Astrocyte (in vitro differentiated cells and primary cell): Measurements from ENCODE around the gene MLF2. TPM values are rescaled to one million over a fixed set of nuclear protein-coding genes. Genes with fewer than 3 reads are reported as not detected.

ENCODE experiments used
- DNase-seq: peaks from one replicate; pipeline ENCODE4 v3.0.0-alpha.2; 2010; ENCODE audit warnings: low read depth
- FAIRE-seq: peaks from 2 replicates; lab custom pipeline; 2011; peaks lifted over from hg19 to GRCh38; lab: Jason Lieb, UNC
- H2AFZ ChIP-seq: 2 replicates; pipeline ENCODE4 v1.6.0; 2012; ENCODE audit warnings: low read depth, low read length, inconsistent platforms
- H3K27ac ChIP-seq: 2 replicates; pipeline ENCODE4 v1.5.1; 2011; ENCODE audit warnings: low read depth, low read length, inconsistent platforms
- H3K27me3 ChIP-seq: 2 replicates; pipeline ENCODE4 v1.6.0; 2011; ENCODE audit warnings: low read length, inconsistent platforms; ENCODE audit not compliant: insufficient read depth
- H3K36me3 ChIP-seq: 2 replicates; pipeline ENCODE4 v1.5.1; 2011; ENCODE audit warnings: low read length, inconsistent platforms; ENCODE audit not compliant: insufficient read depth
- H3K4me1 ChIP-seq: 2 replicates; pipeline ENCODE4 v1.5.1; 2011; ENCODE audit warnings: low read length, inconsistent platforms; ENCODE audit not compliant: insufficient read depth
- H3K4me2 ChIP-seq: 2 replicates; pipeline ENCODE4 v1.6.0; 2012; ENCODE audit warnings: low read length, inconsistent platforms
- H3K4me3 ChIP-seq: 2 replicates; pipeline ENCODE4 v1.5.1; 2011; ENCODE audit warnings: low read depth, mild to moderate bottlenecking, low read length, inconsistent platforms; ENCODE audit not compliant: insufficient read depth
- H3K79me2 ChIP-seq: 2 replicates; pipeline ENCODE4 v1.6.0; 2012; ENCODE audit warnings: mild to moderate bottlenecking, low read length, inconsistent platforms; ENCODE audit not compliant: insufficient read depth
- H3K9ac ChIP-seq: 2 replicates; pipeline ENCODE4 v1.6.0; 2012; ENCODE audit warnings: mild to moderate bottlenecking, low read length, inconsistent platforms
- H3K9me3 ChIP-seq: 2 replicates; pipeline ENCODE4 v1.5.1; 2012; ENCODE audit warnings: low read depth, mild to moderate bottlenecking, low read length, inconsistent platforms; ENCODE audit not compliant: insufficient read depth
- H4K20me1 ChIP-seq: 2 replicates; pipeline ENCODE4 v1.6.0; 2012; ENCODE audit warnings: low read length, inconsistent platforms; ENCODE audit not compliant: insufficient read depth
- H3K27ac Mint-ChIP-seq: one replicate; pipeline ENCODE4 v1.8.0; 2021; ENCODE audit warnings: mild to moderate bottlenecking, mixed read lengths; ENCODE audit not compliant: unreplicated experiment
- H3K27me3 Mint-ChIP-seq: one replicate; pipeline ENCODE4 v1.8.0; 2021; ENCODE audit warnings: low read depth, mixed read lengths; ENCODE audit not compliant: unreplicated experiment
- H3K36me3 Mint-ChIP-seq: one replicate; pipeline ENCODE4 v1.8.0; 2021; ENCODE audit warnings: low read depth, mixed read lengths; ENCODE audit not compliant: unreplicated experiment
- H3K4me1 Mint-ChIP-seq: one replicate; pipeline ENCODE4 v1.8.0; 2021; ENCODE audit warnings: low read depth, mixed read lengths; ENCODE audit not compliant: unreplicated experiment
- H3K4me3 Mint-ChIP-seq: one replicate; pipeline ENCODE4 v1.8.0; 2021; ENCODE audit warnings: mild to moderate bottlenecking, moderate library complexity, mixed read lengths; ENCODE audit not compliant: unreplicated experiment
- H3K9me3 Mint-ChIP-seq: one replicate; pipeline ENCODE4 v1.8.0; 2021; ENCODE audit warnings: mild to moderate bottlenecking, mixed read lengths; ENCODE audit not compliant: unreplicated experiment
- EZH2 ChIP-seq: IDR thresholded peaks from 2 replicates; pipeline ENCODE4 v1.6.1; 2012; ENCODE audit warnings: mild to moderate bottlenecking, low read length, inconsistent platforms; ENCODE audit not compliant: insufficient read depth
- total RNA-seq: library from RNA; stranded (reverse); gene quantifications from 2 replicates; pipeline ENCODE4 v1.2.1, GENCODE V29; 2021
- TF ChIP-seq, protein P1 (sequence below): IDR thresholded peaks from 2 replicates; pipeline ENCODE4 v1.5.1; 2011; ENCODE audit warnings: low read depth, mild to moderate bottlenecking, inconsistent platforms, low read length, moderate library complexity; ENCODE audit not compliant: insufficient read depth

MLF2 gene
- total RNA-seq, 1 donor from 2014 or later: 316 TPM

- Mint-ChIP-seq H3K4me3 (peak within 1 kb of the TSS; percentile 46), H3K4me1 (peaks cover 15% of the 10 kb centered on the region), H3K9me3 (no peaks in the 10 kb centered on the region), H3K36me3 (peaks cover 33% of the 10 kb centered on the region), H3K27ac (no peak within 1 kb of the TSS), H3K27me3 (peaks cover 28% of the 10 kb centered on the region)
- Histone ChIP-seq H3K9ac (no peak within 1 kb of the TSS), H3K9me3 (no peaks in the 10 kb centered on the region), H4K20me1 (peaks cover 48% of the 10 kb centered on the region), H2AFZ (no peak within 1 kb of the TSS), H3K27me3 (no peaks in the 10 kb centered on the region), H3K4me2 (peak within 1 kb of the TSS; percentile 30), H3K79me2 (peaks cover 26% of the 10 kb centered on the region), H3K4me1 (peaks cover 24% of the 10 kb centered on the region), H3K27ac (no peak within 1 kb of the TSS), H3K4me3 (no peak within 1 kb of the TSS), H3K36me3 (peaks cover 20% of the 10 kb centered on the region)
- FAIRE-seq (no peak), DNase-seq (no peak)
- no peak for TF ChIP-seq EZH2
- TF ChIP-seq, protein P1, sequence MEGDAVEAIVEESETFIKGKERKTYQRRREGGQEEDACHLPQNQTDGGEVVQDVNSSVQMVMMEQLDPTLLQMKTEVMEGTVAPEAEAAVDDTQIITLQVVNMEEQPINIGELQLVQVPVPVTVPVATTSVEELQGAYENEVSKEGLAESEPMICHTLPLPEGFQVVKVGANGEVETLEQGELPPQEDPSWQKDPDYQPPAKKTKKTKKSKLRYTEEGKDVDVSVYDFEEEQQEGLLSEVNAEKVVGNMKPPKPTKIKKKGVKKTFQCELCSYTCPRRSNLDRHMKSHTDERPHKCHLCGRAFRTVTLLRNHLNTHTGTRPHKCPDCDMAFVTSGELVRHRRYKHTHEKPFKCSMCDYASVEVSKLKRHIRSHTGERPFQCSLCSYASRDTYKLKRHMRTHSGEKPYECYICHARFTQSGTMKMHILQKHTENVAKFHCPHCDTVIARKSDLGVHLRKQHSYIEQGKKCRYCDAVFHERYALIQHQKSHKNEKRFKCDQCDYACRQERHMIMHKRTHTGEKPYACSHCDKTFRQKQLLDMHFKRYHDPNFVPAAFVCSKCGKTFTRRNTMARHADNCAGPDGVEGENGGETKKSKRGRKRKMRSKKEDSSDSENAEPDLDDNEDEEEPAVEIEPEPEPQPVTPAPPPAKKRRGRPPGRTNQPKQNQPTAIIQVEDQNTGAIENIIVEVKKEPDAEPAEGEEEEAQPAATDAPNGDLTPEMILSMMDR: no peak
Measured at GRCh38 chr12:6772331-6772695, 19.4 kb upstream of the MLF2 start, which contains the start of gene LAG3. Gene LAG3 (plus strand): TSS chr12:6772520. CDS start chr12:6772853, 333 bp downstream.

DNA sequence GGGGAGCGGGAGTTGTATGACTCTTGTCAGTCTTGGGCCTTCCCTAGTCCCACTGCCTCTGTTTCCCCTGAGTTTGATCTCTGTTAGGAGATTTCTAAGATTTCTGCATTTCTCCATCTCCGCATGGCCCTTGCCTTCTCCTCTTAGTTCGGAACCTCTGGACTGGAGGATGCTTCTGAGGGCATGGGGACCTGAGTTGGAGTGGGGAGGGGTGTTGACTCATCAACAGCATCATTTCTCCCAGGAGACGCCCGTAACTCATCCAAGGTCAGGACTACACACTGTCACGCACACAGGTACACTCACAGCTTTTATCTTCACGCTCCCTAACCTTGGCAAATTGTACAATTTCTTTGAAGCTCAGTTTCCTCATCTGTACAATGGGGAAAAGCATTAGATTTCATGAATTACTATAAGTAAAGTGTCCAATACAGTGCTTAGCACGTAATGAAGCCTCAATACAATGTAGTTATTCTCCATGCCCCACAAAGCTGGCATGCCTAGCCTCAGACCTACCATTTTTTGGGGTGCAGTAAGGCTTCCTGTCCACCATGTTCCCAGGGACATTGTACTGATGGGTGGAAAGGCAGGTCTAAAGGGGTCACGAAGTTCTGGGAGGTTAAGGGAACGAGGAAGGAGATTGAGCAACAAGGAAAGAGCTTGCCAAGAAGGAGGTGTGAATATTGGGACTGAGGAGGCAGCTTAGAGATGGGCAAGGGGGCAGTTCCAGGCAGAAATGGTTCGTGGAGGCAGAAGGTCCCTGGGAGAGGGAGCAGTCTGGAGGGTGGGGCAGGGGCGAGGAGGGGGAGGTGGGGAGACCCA is 18.8 kb upstream of the MLF2 start:
- Histone ChIP-seq H3K9ac (no peak overlapping the region), H3K4me1 (peaks cover 24% of the 10 kb centered on the region), H3K36me3 (peaks cover 20% of the 10 kb centered on the region), H3K79me2 (peaks cover 32% of the 10 kb centered on the region), H3K27me3 (no peaks in the 10 kb centered on the region), H4K20me1 (peaks cover 53% of the 10 kb centered on the region), H3K9me3 (no peaks in the 10 kb centered on the region), H3K4me3 (no peak overlapping the region), H3K4me2 (no peak overlapping the region), H2AFZ (no peak overlapping the region), H3K27ac (no peak overlapping the region)
- Mint-ChIP-seq H3K4me3 (peak overlapping the region; percentile 46), H3K36me3 (peaks cover 33% of the 10 kb centered on the region), H3K27ac (no peak overlapping the region), H3K27me3 (peaks cover 27% of the 10 kb centered on the region), H3K4me1 (peaks cover 15% of the 10 kb centered on the region), H3K9me3 (no peaks in the 10 kb centered on the region)
- DNase-seq (no peak), FAIRE-seq (no peak)
- no peak for TF ChIP-seq EZH2
- TF ChIP-seq, protein P1: no peak

- Histone ChIP-seq H3K36me3 (peaks cover 20% of the 10 kb centered on the region), H3K27me3 (no peaks in the 10 kb centered on the region), H2AFZ (no peak overlapping the region), H3K4me3 (no peak overlapping the region), H3K4me2 (no peak overlapping the region), H3K9me3 (no peaks in the 10 kb centered on the region), H4K20me1 (peaks cover 53% of the 10 kb centered on the region), H3K79me2 (peaks cover 33% of the 10 kb centered on the region), H3K9ac (no peak overlapping the region), H3K4me1 (peaks cover 24% of the 10 kb centered on the region), H3K27ac (no peak overlapping the region)
- DNase-seq (no peak), FAIRE-seq (no peak)
- H3K9me3 Mint-ChIP-seq: no peaks in the 10 kb centered on the region
- H3K4me3 Mint-ChIP-seq: no peak overlapping the region
- peaks cover 30% of the 10 kb centered on the region for H3K36me3 Mint-ChIP-seq
- H3K4me1 Mint-ChIP-seq: peaks cover 15% of the 10 kb centered on the region
- H3K27me3 Mint-ChIP-seq: peaks cover 21% of the 10 kb centered on the region
- TF ChIP-seq, protein P1: no peak
- no peak for TF ChIP-seq EZH2
- peak overlapping the region; percentile 58 for H3K27ac Mint-ChIP-seq
Measured at GRCh38 chr12:6771091-6771495, 18.2 kb upstream of the MLF2 start.
